Neuronal stem cell (in vitro differentiated cells): ENCODE data around the gene ARHGEF28.

Experiments
- DNase-seq: peaks from one replicate; pipeline ENCODE4 v3.0.0-alpha.2; 2013; ENCODE audit warnings: low spot score
- H2AFZ ChIP-seq: one replicate; pipeline ENCODE4 v1.6.1; 2013; ENCODE audit warnings: mild to moderate bottlenecking, low read length, inconsistent platforms
- H2AK5ac ChIP-seq: 2 replicates; pipeline ENCODE4 v1.6.1; 2013; ENCODE audit warnings: low read depth, mild to moderate bottlenecking, inconsistent platforms, low read length, moderate library complexity, mixed read lengths
- H2BK120ac ChIP-seq: 2 replicates; pipeline ENCODE4 v1.6.1; 2013; ENCODE audit warnings: low read depth, mild to moderate bottlenecking, inconsistent platforms, low read length, moderate library complexity, mixed read lengths
- H2BK12ac ChIP-seq: one replicate; pipeline ENCODE4 v1.6.1; 2013; ENCODE audit warnings: low read length, inconsistent platforms
- H2BK15ac ChIP-seq: 2 replicates; pipeline ENCODE4 v1.6.1; 2013; ENCODE audit warnings: mild to moderate bottlenecking, low read length, inconsistent platforms, mixed read lengths
- H2BK5ac ChIP-seq: one replicate; pipeline ENCODE4 v1.6.1; 2013; ENCODE audit warnings: inconsistent platforms, mild to moderate bottlenecking, low read length, moderate library complexity
- H3K14ac ChIP-seq: one replicate; pipeline ENCODE4 v1.6.1; 2013; ENCODE audit warnings: low read length, inconsistent platforms
- H3K18ac ChIP-seq: 2 replicates; pipeline ENCODE4 v1.6.1; 2013; ENCODE audit warnings: low read length, inconsistent platforms
- H3K23ac ChIP-seq: 2 replicates; pipeline ENCODE4 v1.6.1; 2013; ENCODE audit warnings: low read depth, mild to moderate bottlenecking, mixed read lengths, low read length, inconsistent platforms; ENCODE audit not compliant: poor library complexity
- H3K27ac ChIP-seq: replicated peaks from 3 replicates; pipeline ENCODE4 v1.5.1; 2013; ENCODE audit warnings: low read length, inconsistent platforms
- H3K27me3 ChIP-seq, 3 experiments: 2 replicates each; pipeline ENCODE4 v1.6.1; 2013; ENCODE audit warnings: low read length in 3 of 3, mild to moderate bottlenecking in 2 of 3, inconsistent platforms in 1 of 3, low read depth in 1 of 3, mixed read lengths in 1 of 3, moderate library complexity in 1 of 3; ENCODE audit not compliant: control insufficient read depth in 3 of 3, insufficient read depth in 3 of 3
- H3K36me3 ChIP-seq, 2 donors: replicated peaks in 1 of 2; 2 replicates each; pipeline ENCODE4 v1.6.1; 2013; ENCODE audit warnings: low read length in 2 of 2; ENCODE audit not compliant: control insufficient read depth in 2 of 2, insufficient read depth in 2 of 2
- H3K4ac ChIP-seq: 2 replicates; pipeline ENCODE4 v1.6.1; 2013; ENCODE audit warnings: inconsistent platforms, mild to moderate bottlenecking, low read length, moderate library complexity
- H3K4me1 ChIP-seq, 2 donors: 1 replicate in 1 of 2; 2 replicates in 1 of 2; pipeline ENCODE4 v1.6.1; 2013; ENCODE audit warnings: low read length in 2 of 2, low read depth in 1 of 2; ENCODE audit not compliant: control insufficient read depth in 2 of 2, insufficient read depth in 1 of 2
- H3K4me2 ChIP-seq: one replicate; pipeline ENCODE4 v1.6.1; 2013; ENCODE audit warnings: mild to moderate bottlenecking, low read length, inconsistent platforms; ENCODE audit not compliant: insufficient read depth, poor library complexity, severe bottlenecking
- H3K4me3 ChIP-seq, 2 donors: 2 replicates each; pipeline ENCODE4 v1.5.1; 2013; ENCODE audit warnings: low read length in 2 of 2, mild to moderate bottlenecking in 2 of 2, inconsistent platforms in 1 of 2, moderate library complexity in 1 of 2
- H3K79me1 ChIP-seq: one replicate; pipeline ENCODE4 v1.6.1; 2013; ENCODE audit warnings: low read depth, mild to moderate bottlenecking, inconsistent platforms, low read length, moderate library complexity
- H3K9ac ChIP-seq: one replicate; pipeline ENCODE4 v1.6.1; 2013; ENCODE audit warnings: mild to moderate bottlenecking, low read depth, low read length, inconsistent platforms; ENCODE audit not compliant: poor library complexity
- H3K9me3 ChIP-seq, 2 donors: replicated peaks in 1 of 2; 2 replicates each; pipeline versions ENCODE3 to v1.6.1; 2013; ENCODE audit warnings: low read length in 2 of 2, mild to moderate bottlenecking in 2 of 2, inconsistent platforms in 1 of 2, low read depth in 1 of 2, mixed read lengths in 1 of 2, moderate library complexity in 1 of 2; ENCODE audit not compliant: control insufficient read depth in 2 of 2, insufficient read depth in 1 of 2
- H4K8ac ChIP-seq: one replicate; pipeline ENCODE4 v1.6.1; 2013; ENCODE audit warnings: low read depth, mild to moderate bottlenecking, inconsistent platforms, low read length, moderate library complexity
- H4K91ac ChIP-seq: one replicate; pipeline ENCODE4 v1.6.1; 2013; ENCODE audit warnings: low read length, low read depth, mild to moderate bottlenecking, inconsistent platforms; ENCODE audit not compliant: poor library complexity
- WGBS, 2 donors: extraction: QIAGEN DNeasy Blood & Tissue Kit; methylation state at CpG; one replicate each; pipeline ENCODE4 v1.1.7; 2013; ENCODE audit warnings: missing lambda C conversion rate in 2 of 2, mixed read lengths in 1 of 2; ENCODE audit not compliant: insufficient read length in 2 of 2, insufficient replicate concordance in 1 of 2; ENCODE audit errors: extremely low coverage in 2 of 2; 5-methylcytosine and 5-hydroxymethylcytosine counted together

ARHGEF28 gene

DNA sequence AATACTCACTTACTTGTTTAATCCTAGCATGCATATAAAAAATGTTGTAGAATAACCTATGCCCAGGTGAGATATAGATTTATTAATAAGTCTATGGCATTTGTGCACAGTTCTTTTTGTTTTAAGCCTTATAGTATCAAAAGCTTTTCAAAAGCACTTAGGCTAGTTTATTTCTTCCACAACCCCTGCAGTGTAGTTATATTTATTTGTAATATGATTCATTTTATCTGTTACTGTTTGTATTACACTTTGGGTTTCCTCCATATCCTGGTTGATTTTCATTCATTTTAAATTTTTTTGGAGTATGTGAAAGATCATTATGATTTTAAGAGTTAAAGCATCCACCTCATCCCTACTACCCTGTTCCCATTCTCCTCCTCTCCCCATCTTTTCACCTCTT is 18.8 kb upstream of the ARHGEF28 start:
- H3K27ac ChIP-seq, result no peak overlapping the region
- DNase-seq, result no peak
- H3K9me3 ChIP-seq, result no peaks in the 10 kb centered on the region
- no peak overlapping the region for H3K4me3 ChIP-seq
- no peaks in the 10 kb centered on the region for H3K36me3 ChIP-seq
- no peak overlapping the region for H3K4me2 ChIP-seq
- no peak overlapping the region for H3K18ac ChIP-seq
- no peak overlapping the region for H2BK12ac ChIP-seq
- H2BK15ac ChIP-seq, result no peak overlapping the region
- no peak overlapping the region for H2BK5ac ChIP-seq
- H3K27me3 ChIP-seq, result no peaks in the 10 kb centered on the region
- H3K79me1 ChIP-seq, result no peaks in the 10 kb centered on the region
- H4K91ac ChIP-seq, result no peak overlapping the region
- no peak overlapping the region for H3K4ac ChIP-seq
- H3K9ac ChIP-seq, result no peak overlapping the region
- H2BK120ac ChIP-seq, result no peak overlapping the region
- H2AK5ac ChIP-seq, result no peak overlapping the region
- no peaks in the 10 kb centered on the region for H3K4me1 ChIP-seq
- H4K8ac ChIP-seq, result no peak overlapping the region
- H3K23ac ChIP-seq, result no peak overlapping the region
- no peak overlapping the region for H3K14ac ChIP-seq
- H2AFZ ChIP-seq, result no peak overlapping the region

GRCh38 chr5:73612799-73613198 is 13.2 kb upstream of the ARHGEF28 start:
- Histone ChIP-seq H2AK5ac (no peak overlapping the region), H2BK5ac (no peak overlapping the region), H3K9ac (no peak overlapping the region), H3K79me1 (no peaks in the 10 kb centered on the region), H2BK12ac (no peak overlapping the region), H3K4me1 (no peaks in the 10 kb centered on the region), H2AFZ (no peak overlapping the region), H3K23ac (no peak overlapping the region), H3K14ac (no peak overlapping the region), H4K8ac (no peak overlapping the region), H2BK15ac (no peak overlapping the region), H3K4me2 (no peak overlapping the region), H2BK120ac (no peak overlapping the region), H3K9me3 (no peaks in the 10 kb centered on the region), H3K4ac (no peak overlapping the region), H3K27ac (no peak overlapping the region), H4K91ac (no peak overlapping the region), H3K36me3 (no peaks in the 10 kb centered on the region), H3K18ac (no peak overlapping the region), H3K27me3 (peaks cover 0 to 11% (median 0%) of the 10 kb centered on the region in 3 experiments), H3K4me3 (no peak overlapping the region)
- WGBS, 2 donors, result no CpG with 5 or more reads among the region's 3 CpGs
- no peak for DNase-seq

- no peak overlapping the region for H3K4ac ChIP-seq
- H3K18ac ChIP-seq, result no peak overlapping the region
- H2BK15ac ChIP-seq, result no peak overlapping the region
- H3K4me2 ChIP-seq, result no peak overlapping the region
- H2BK120ac ChIP-seq, result no peak overlapping the region
- no peak overlapping the region for H3K4me3 ChIP-seq
- H3K23ac ChIP-seq, result no peak overlapping the region
- no peak overlapping the region for H2AK5ac ChIP-seq
- H3K9me3 ChIP-seq, result no peaks in the 10 kb centered on the region
- no peak overlapping the region for H2BK12ac ChIP-seq
- H2AFZ ChIP-seq, result no peak overlapping the region
- no peak overlapping the region for H3K9ac ChIP-seq
- H3K27me3 ChIP-seq, result peaks cover 0 to 22% (median 0%) of the 10 kb centered on the region in 3 experiments
- no peaks in the 10 kb centered on the region for H3K79me1 ChIP-seq
- H3K4me1 ChIP-seq, result no peaks in the 10 kb centered on the region
- no CpG with 5 or more reads among the region's 2 CpGs for WGBS, 2 donors
- H3K14ac ChIP-seq, result no peak overlapping the region
- no peak overlapping the region for H4K8ac ChIP-seq
- DNase-seq, result no peak
- no peaks in the 10 kb centered on the region for H3K36me3 ChIP-seq
- H4K91ac ChIP-seq, result no peak overlapping the region
- no peak overlapping the region for H3K27ac ChIP-seq
- no peak overlapping the region for H2BK5ac ChIP-seq
Measured at GRCh38 chr5:73615085-73615484, 10.9 kb upstream of the ARHGEF28 start.

GRCh38 chr5:73615947-73616346 is 10.0 kb upstream of the ARHGEF28 start:
- no peaks in the 10 kb centered on the region for H3K9me3 ChIP-seq
- H3K18ac ChIP-seq, result no peak overlapping the region
- H3K79me1 ChIP-seq, result no peaks in the 10 kb centered on the region
- no peak overlapping the region for H3K23ac ChIP-seq
- H2BK5ac ChIP-seq, result no peak overlapping the region
- H3K27ac ChIP-seq, result no peak overlapping the region
- H3K4me1 ChIP-seq, result no peaks in the 10 kb centered on the region
- H3K4me3 ChIP-seq, result no peak overlapping the region
- no peak overlapping the region for H2BK120ac ChIP-seq
- peaks cover 0 to 29% (median 0%) of the 10 kb centered on the region in 3 experiments for H3K27me3 ChIP-seq
- no peak overlapping the region for H2AK5ac ChIP-seq
- H4K91ac ChIP-seq, result no peak overlapping the region
- no peak overlapping the region for H3K14ac ChIP-seq
- H2BK15ac ChIP-seq, result no peak overlapping the region
- no peak overlapping the region for H4K8ac ChIP-seq
- H3K36me3 ChIP-seq, result no peaks in the 10 kb centered on the region
- no CpG with 5 or more reads among the region's 4 CpGs for WGBS, 2 donors
- H3K4ac ChIP-seq, result no peak overlapping the region
- no peak overlapping the region for H2BK12ac ChIP-seq
- no peak overlapping the region for H3K9ac ChIP-seq
- no peak overlapping the region for H3K4me2 ChIP-seq
- DNase-seq, result no peak
- H2AFZ ChIP-seq, result no peak overlapping the region
